HG03469 (cell line): ENCODE measurements around the gene CPN2.

ENCODE experiments used
- ATAC-seq: cut with Tn5 transposase; IDR thresholded peaks from one replicate; pipeline ENCODE4 v1.9.1; 2021; ENCODE audit warnings: mild to moderate bottlenecking, moderate library complexity, moderate number of reproducible peaks; ENCODE audit not compliant: unreplicated experiment

The CPN2 gene

GRCh38 chr3:194381460-194381875 is 30.3 kb upstream of the CPN2 start:
- ATAC-seq: no peak

- ATAC-seq: no peak
Observed at GRCh38 chr3:194380326-194380725, 29.2 kb upstream of the CPN2 start.

GRCh38 chr3:194379651-194380050 is 28.5 kb upstream of the CPN2 start:
- ATAC-seq: no peak

- no peak for ATAC-seq
Observed at GRCh38 chr3:194379231-194379630, 28.1 kb upstream of the CPN2 start.

GRCh38 chr3:194377708-194378107 is 26.6 kb upstream of the CPN2 start:
- ATAC-seq: no peak

- ATAC-seq: no peak
Observed at GRCh38 chr3:194376241-194376560, 25.1 kb upstream of the CPN2 start.

- no peak for ATAC-seq
Observed at GRCh38 chr3:194375473-194376240, 24.5 kb upstream of the CPN2 start.

- no peak for ATAC-seq
Observed at GRCh38 chr3:194374935-194375334, 23.8 kb upstream of the CPN2 start.

GRCh38 chr3:194373899-194374298 is 22.8 kb upstream of the CPN2 start:
- ATAC-seq: no peak

- ATAC-seq: no peak
Observed at GRCh38 chr3:194373028-194373427, 21.9 kb upstream of the CPN2 start.

- no peak for ATAC-seq
Observed at GRCh38 chr3:194370753-194371152, 19.6 kb upstream of the CPN2 start.

GRCh38 chr3:194369522-194370279 is 18.6 kb upstream of the CPN2 start, which contains the start of gene LRRC15:
TSS of gene LRRC15 (minus strand) at chr3:194369743. CDS start at chr3:194361043, 8,700 bp downstream.
- ATAC-seq: no peak

GRCh38 chr3:194368918-194369317 is 17.8 kb upstream of the CPN2 start:
- ATAC-seq: no peak

GRCh38 chr3:194367992-194368841 is 17.1 kb upstream of the CPN2 start:
- ATAC-seq: no peak

GRCh38 chr3:194365978-194366490 is 14.9 kb upstream of the CPN2 start:
- no peak for ATAC-seq

GRCh38 chr3:194365526-194365925 is 14.4 kb upstream of the CPN2 start:
- no peak for ATAC-seq

- no peak for ATAC-seq
Observed at GRCh38 chr3:194364652-194365434, 13.7 kb upstream of the CPN2 start.

GRCh38 chr3:194364314-194364651 is 13.2 kb upstream of the CPN2 start:
- no peak for ATAC-seq

GRCh38 chr3:194360568-194360967 is 9.4 kb upstream of the CPN2 start:
- no peak for ATAC-seq

- ATAC-seq: no peak
Observed at GRCh38 chr3:194357681-194358080, 6.6 kb upstream of the CPN2 start.

- no peak for ATAC-seq
Observed at GRCh38 chr3:194355379-194355778, 4.3 kb upstream of the CPN2 start.
